IMR-90 (cell line): ENCODE data around the gene EDIL3. TPM values are rescaled to one million over a fixed set of nuclear protein-coding genes. Genes with fewer than 3 reads are reported as not detected.
A peak's percentile ranks its signal among the peaks of the same experiment; 100 is the strongest.

Experiments used
- ATAC-seq: fragments of 200-7000 bp; cut with Tn5 transposase; 2 replicates; pipeline ENCODE4 v1.9.1; 2020; ENCODE audit warnings: low read depth, mild to moderate bottlenecking, moderate library complexity
- BruUV-seq: library from RNA; stranded (reverse); fragments of 400-500 nt; replicated peaks from 2 replicates; lab custom pipeline; 2021; lab: Mats Ljungman, UMichigan
- CTCF ChIA-PET: fragments of 300-600 bp; formaldehyde crosslinking; extraction: SDS; loops from one replicate; lab custom pipeline; 2021; ENCODE audit warnings: antibody characterized with exemption; lab: Yijun Ruan, JAX
- POLR2A ChIA-PET: fragments of 300-600 bp; sonication (Branson Sonifier 250); formaldehyde crosslinking; loops from one replicate; lab custom pipeline; 2022; ENCODE audit warnings: antibody characterized with exemption; ENCODE audit not compliant: unreplicated experiment; lab: Charles Lee
- DNase-seq: peaks from one replicate; pipeline ENCODE4 v3.0.0; 2013
- H2AFZ ChIP-seq: replicated peaks from 2 replicates; pipeline ENCODE3; 2013; ENCODE audit warnings: low read length, mild to moderate bottlenecking; ENCODE audit not compliant: poor library complexity
- H2AK5ac ChIP-seq: 2 replicates; pipeline ENCODE4 v1.6.1; 2013; ENCODE audit warnings: low read depth, low read length, inconsistent platforms
- H2AK9ac ChIP-seq: replicated peaks from 2 replicates; pipeline ENCODE3; 2013; ENCODE audit warnings: mild to moderate bottlenecking, low read depth, low read length, moderate library complexity; ENCODE audit not compliant: poor library complexity
- H2BK120ac ChIP-seq: 2 replicates; pipeline ENCODE4 v1.6.1; 2013; ENCODE audit warnings: low read depth, low read length, inconsistent platforms
- H2BK15ac ChIP-seq: 3 replicates; pipeline ENCODE4 v1.6.1; 2013; ENCODE audit warnings: low read depth, low read length, inconsistent platforms
- H2BK20ac ChIP-seq: 2 replicates; pipeline ENCODE4 v1.6.1; 2013; ENCODE audit warnings: low read depth, mild to moderate bottlenecking, inconsistent platforms, low read length, moderate library complexity
- H2BK5ac ChIP-seq: 2 replicates; pipeline ENCODE4 v1.6.1; 2013; ENCODE audit warnings: mild to moderate bottlenecking, low read depth, low read length, inconsistent platforms; ENCODE audit not compliant: poor library complexity, severe bottlenecking
- H3K14ac ChIP-seq: replicated peaks from 2 replicates; pipeline ENCODE4 v1.6.1; 2013; ENCODE audit warnings: low read depth, low read length, inconsistent platforms
- H3K18ac ChIP-seq: 2 replicates; pipeline ENCODE4 v1.6.1; 2013; ENCODE audit warnings: low read depth, low read length, control low read depth
- H3K23ac ChIP-seq: 2 replicates; pipeline ENCODE4 v1.6.1; 2013; ENCODE audit warnings: low read depth, low read length, inconsistent platforms
- H3K27ac ChIP-seq: 2 replicates; pipeline ENCODE4 v1.5.1; 2013; ENCODE audit warnings: mild to moderate bottlenecking, control low read depth, low read length; ENCODE audit not compliant: insufficient read depth
- H3K27me3 ChIP-seq: 2 replicates; pipeline ENCODE4 v1.6.1; 2013; ENCODE audit warnings: low read length; ENCODE audit not compliant: control insufficient read depth, insufficient read depth
- H3K36me3 ChIP-seq: 2 replicates; pipeline ENCODE4 v1.6.1; 2013; ENCODE audit warnings: low read length, mixed read lengths; ENCODE audit not compliant: control insufficient read depth, insufficient read depth
- H3K4ac ChIP-seq: 2 replicates; pipeline ENCODE4 v1.6.1; 2013; ENCODE audit warnings: low read depth, low read length, inconsistent platforms
- H3K4me1 ChIP-seq: 2 replicates; pipeline ENCODE4 v1.6.1; 2013; ENCODE audit warnings: low read length, mixed read lengths; ENCODE audit not compliant: control insufficient read depth, insufficient read depth
- H3K4me2 ChIP-seq: 2 replicates; pipeline ENCODE4 v1.6.1; 2013; ENCODE audit warnings: low read depth, mild to moderate bottlenecking, control low read depth, low read length, moderate library complexity
- H3K4me3 ChIP-seq: 2 replicates; pipeline ENCODE4 v1.5.1; 2013; ENCODE audit warnings: low read depth, mild to moderate bottlenecking, control low read depth, low read length, moderate library complexity; ENCODE audit not compliant: insufficient read depth
- H3K56ac ChIP-seq: 2 replicates; pipeline ENCODE4 v1.6.1; 2013; ENCODE audit warnings: low read length, inconsistent platforms; ENCODE audit not compliant: insufficient read depth; ENCODE audit errors: extremely low read depth
- H3K79me1 ChIP-seq, 2 experiments: 2 replicates each; pipeline ENCODE4 v1.6.1; 2013; ENCODE audit warnings: low read length in 2 of 2, inconsistent platforms in 1 of 2, low read depth in 1 of 2
- H3K9ac ChIP-seq: 2 replicates; pipeline ENCODE4 v1.6.1; 2013; ENCODE audit warnings: low read depth, low read length, control low read depth
- H3K9me1 ChIP-seq: 2 replicates; pipeline ENCODE4 v1.6.1; 2013; ENCODE audit warnings: low read length, inconsistent platforms; ENCODE audit not compliant: insufficient read depth
- H3K9me3 ChIP-seq: 2 replicates; pipeline ENCODE4 v1.6.1; 2013; ENCODE audit warnings: low read length; ENCODE audit not compliant: control insufficient read depth, insufficient read depth
- H4K20me1 ChIP-seq: 2 replicates; pipeline ENCODE4 v1.6.1; 2013; ENCODE audit warnings: low read length, inconsistent platforms; ENCODE audit not compliant: insufficient read depth
- H4K5ac ChIP-seq: 2 replicates; pipeline ENCODE4 v1.6.1; 2013; ENCODE audit warnings: mild to moderate bottlenecking, low read depth, low read length, control low read depth
- H4K8ac ChIP-seq, 2 experiments: 2 replicates each; pipeline ENCODE4 v1.6.1; 2013; ENCODE audit warnings: low read depth in 2 of 2, low read length in 2 of 2, control low read depth in 1 of 2, inconsistent platforms in 1 of 2
- H4K91ac ChIP-seq: 2 replicates; pipeline ENCODE4 v1.6.1; 2013; ENCODE audit warnings: low read depth, low read length, inconsistent platforms; ENCODE audit not compliant: insufficient read depth
- BHLHE40 ChIP-seq: fragments of 150-350 bp; IDR thresholded peaks from 2 replicates; pipeline ENCODE4 v1.6.1; 2016; ENCODE audit warnings: mild to moderate bottlenecking, low read depth, low read length
- FOS ChIP-seq: fragments of 150-350 bp; IDR thresholded peaks from 2 replicates; pipeline ENCODE4 v1.6.1; 2016; ENCODE audit warnings: low read depth, low read length
- MAFK ChIP-seq: IDR thresholded peaks from 2 replicates; pipeline ENCODE4 v1.6.1; 2012; ENCODE audit warnings: low read depth, low read length, improper control_type of control experiment
- MAZ ChIP-seq: IDR thresholded peaks from 2 replicates; pipeline ENCODE4 v1.6.1; 2012; ENCODE audit warnings: low read depth, mild to moderate bottlenecking, low read length, improper control_type of control experiment, moderate library complexity, borderline replicate concordance
- MXI1 ChIP-seq: IDR thresholded peaks from 2 replicates; pipeline ENCODE4 v1.6.1; 2012; ENCODE audit warnings: low read depth, mild to moderate bottlenecking, low read length, moderate library complexity, borderline replicate concordance
- NFE2L2 ChIP-seq: fragments of 150-350 bp; IDR thresholded peaks from 2 replicates; pipeline ENCODE4 v1.6.1; 2016; ENCODE audit warnings: low read depth, mild to moderate bottlenecking, low read length
- POLR2A ChIP-seq: IDR thresholded peaks from 2 replicates; pipeline ENCODE4 v1.6.1; 2012; ENCODE audit warnings: mild to moderate bottlenecking, low read depth, low read length
- RAD21 ChIP-seq: IDR thresholded peaks from 2 replicates; pipeline ENCODE4 v1.6.1; 2012; ENCODE audit warnings: low read length, improper control_type of control experiment
- RCOR1 ChIP-seq: IDR thresholded peaks from 2 replicates; pipeline ENCODE4 v1.6.1; 2012; ENCODE audit warnings: mild to moderate bottlenecking, low read length, improper control_type of control experiment; ENCODE audit not compliant: insufficient replicate concordance
- RFX5 ChIP-seq: IDR thresholded peaks from 2 replicates; pipeline ENCODE4 v1.8.0; 2012; ENCODE audit warnings: low read depth, mild to moderate bottlenecking, low read length, moderate library complexity
- SMC3 ChIP-seq: fragments of 150-350 bp; IDR thresholded peaks from 2 replicates; pipeline ENCODE4 v1.6.1; 2016; ENCODE audit warnings: low read depth, mild to moderate bottlenecking, antibody characterized with exemption, low read length, moderate library complexity
- WGBS, 2 experiments: methylation state at CpG; one replicate each; pipeline versions ENCODE4 v1.1.5 to v1.1.7; 2013; ENCODE audit warnings: missing lambda C conversion rate in 2 of 2; ENCODE audit not compliant: insufficient read length in 1 of 2; ENCODE audit errors: extremely low coverage in 2 of 2; 5-methylcytosine and 5-hydroxymethylcytosine counted together
- dilution Hi-C: fragments of 300-500 bp; cut with HindIII; formaldehyde crosslinking; loops from one replicate; pipeline ENCODE4 v1.14.3; 2018; ENCODE audit warnings: low sequenced_read_pairs; ENCODE audit not compliant: unreplicated experiment
- in situ Hi-C: fragments of 300-500 bp; cut with MboI; formaldehyde crosslinking; loops from 3 replicates; pipeline ENCODE4 v1.14.3; 2019; ENCODE audit warnings: low sequenced_read_pairs, inconsistent platforms, mixed read lengths
- intact Hi-C: fragments of 100-400 bp; cut with micrococcal nuclease; formaldehyde crosslinking; loops from 2 replicates; pipeline ENCODE4 v1.10.0; 2022
- polyA plus RNA-seq, 3 experiments: library from polyadenylated mRNA; depleted of rRNA; stranded (reverse); fragments of >200 nt; gene quantifications; 2 replicates each; pipeline ENCODE4 v1.2.3, GENCODE V29; 2012; ENCODE audit warnings: low replicate concordance in 1 of 3
- total RNA-seq: library from RNA; depleted of rRNA; stranded (reverse); fragments of >200 nt; gene quantifications from 2 replicates; pipeline ENCODE4 v1.2.3, GENCODE V29; 2012
- TF ChIP-seq, protein P1 (sequence below): fragments of 150-350 bp; IDR thresholded peaks from 2 replicates; pipeline ENCODE4 v1.6.1; 2016; ENCODE audit warnings: low read depth, mild to moderate bottlenecking, low read length, moderate library complexity, borderline replicate concordance
- TF ChIP-seq, protein P2 (sequence below): fragments of 150-350 bp; IDR thresholded peaks from 2 replicates; pipeline ENCODE4 v1.6.1; 2017; ENCODE audit warnings: mild to moderate bottlenecking, antibody characterized with exemption, low read length, low read depth
- TF ChIP-seq, protein P3 (sequence below): conservative IDR thresholded peaks from 2 replicates; pipeline ENCODE4 v1.5.1; 2012; ENCODE audit warnings: mild to moderate bottlenecking, low read depth, low read length, improper control_type of control experiment

Gene EDIL3
- total and polyA plus RNA-seq, 2 of the 4 experiments (the other 2 are of a cell fraction) = 55.5 to 82.8 TPM

DNA sequence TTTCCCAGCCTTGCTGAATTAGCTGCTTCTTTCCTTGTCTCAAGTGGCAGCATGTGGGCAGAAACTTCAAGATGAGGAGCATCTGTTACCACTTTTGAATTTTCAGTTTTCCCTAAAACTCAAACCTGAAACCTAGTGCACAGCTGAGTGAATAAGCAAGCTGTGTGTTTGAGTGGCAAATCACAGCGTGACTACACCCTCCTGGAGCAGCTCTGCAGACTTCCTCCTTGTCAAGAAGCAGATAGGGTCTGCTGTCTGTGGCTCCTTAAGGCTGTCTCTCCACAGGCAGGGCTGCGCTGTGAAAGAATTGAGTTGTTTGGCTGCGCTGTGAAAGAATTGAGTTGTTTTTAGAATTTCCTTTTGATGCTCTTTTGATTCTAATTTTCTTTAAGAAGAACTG lies 484.4 kb downstream of the EDIL3 start:
- no peak overlapping the region; the same call in 1 of the 2 replicates for H3K9ac ChIP-seq
- WGBS, 2 experiments = no CpG with 5 or more reads among the region's 3 CpGs

More for the DNA sequence above, 484.4 kb downstream of the EDIL3 start:
- ATAC-seq = peak; percentile 22; the same call in 1 of the 2 replicates
- Histone ChIP-seq H2BK5ac (peak overlapping the region; percentile 71), H2AK5ac (peak overlapping the region; percentile 56; the same call in 1 of the 2 replicates), H3K4me1 (peaks cover 7% of the 10 kb centered on the region; the same call in 1 of the 2 replicates), H3K9me1 (peaks cover 6% of the 10 kb centered on the region; the same call in 1 of the 2 replicates), H2BK15ac (peak overlapping the region; percentile 57; the same call in 1 of the 3 replicates), H3K27ac (no peak overlapping the region; the same call in 1 of the 2 replicates), H3K9me3 (no peaks in the 10 kb centered on the region), H3K79me1 (no peaks in the 10 kb centered on the region), H2BK120ac (peak overlapping the region; percentile 76), H4K5ac (no peak overlapping the region), H3K14ac (peak overlapping the region; percentile 71; the same call in 1 of the 2 replicates), H3K18ac (peak overlapping the region; percentile 27; the same call in 1 of the 2 replicates), H3K36me3 (no peaks in the 10 kb centered on the region), H3K4ac (peak overlapping the region; percentile 66), H2AK9ac (peak overlapping the region; percentile 45), H4K91ac (peak overlapping the region; percentile 59), H4K8ac (peak overlapping the region in 1 of 2 experiments; percentile 52; a peak in 3 of 4 replicates), H3K4me3 (no peak overlapping the region), H3K27me3 (no peaks in the 10 kb centered on the region), H3K4me2 (no peak overlapping the region), H3K56ac (peak overlapping the region; percentile 43; the same call in 1 of the 2 replicates), H2BK20ac (peak overlapping the region; percentile 86), H2AFZ (peak overlapping the region; percentile 85), H3K23ac (peak overlapping the region; percentile 83), H4K20me1 (no peaks in the 10 kb centered on the region)
- CTCF ChIA-PET = interaction anchor here (0.7 to 1.1 kb wide), 2 partner anchors 9 to 63 kb away, joined by 3 read pairs; no protein-coding TSS in a partner anchor
- POLR2A ChIA-PET = no interaction called here
- BruUV-seq = no TSS peak
- TF ChIP-seq RAD21 (no peak), NFE2L2 (no peak), MAZ (no peak), MXI1 (no peak), POLR2A (no peak), SMC3 (no peak), BHLHE40 (no peak), FOS (no peak), MAFK (no peak), RFX5 (no peak), RCOR1 (no peak)
- TF ChIP-seq, protein P1, sequence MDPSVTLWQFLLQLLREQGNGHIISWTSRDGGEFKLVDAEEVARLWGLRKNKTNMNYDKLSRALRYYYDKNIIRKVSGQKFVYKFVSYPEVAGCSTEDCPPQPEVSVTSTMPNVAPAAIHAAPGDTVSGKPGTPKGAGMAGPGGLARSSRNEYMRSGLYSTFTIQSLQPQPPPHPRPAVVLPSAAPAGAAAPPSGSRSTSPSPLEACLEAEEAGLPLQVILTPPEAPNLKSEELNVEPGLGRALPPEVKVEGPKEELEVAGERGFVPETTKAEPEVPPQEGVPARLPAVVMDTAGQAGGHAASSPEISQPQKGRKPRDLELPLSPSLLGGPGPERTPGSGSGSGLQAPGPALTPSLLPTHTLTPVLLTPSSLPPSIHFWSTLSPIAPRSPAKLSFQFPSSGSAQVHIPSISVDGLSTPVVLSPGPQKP = no peak
- TF ChIP-seq, protein P2, sequence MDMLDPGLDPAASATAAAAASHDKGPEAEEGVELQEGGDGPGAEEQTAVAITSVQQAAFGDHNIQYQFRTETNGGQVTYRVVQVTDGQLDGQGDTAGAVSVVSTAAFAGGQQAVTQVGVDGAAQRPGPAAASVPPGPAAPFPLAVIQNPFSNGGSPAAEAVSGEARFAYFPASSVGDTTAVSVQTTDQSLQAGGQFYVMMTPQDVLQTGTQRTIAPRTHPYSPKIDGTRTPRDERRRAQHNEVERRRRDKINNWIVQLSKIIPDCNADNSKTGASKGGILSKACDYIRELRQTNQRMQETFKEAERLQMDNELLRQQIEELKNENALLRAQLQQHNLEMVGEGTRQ = no peak
- TF ChIP-seq, protein P3, sequence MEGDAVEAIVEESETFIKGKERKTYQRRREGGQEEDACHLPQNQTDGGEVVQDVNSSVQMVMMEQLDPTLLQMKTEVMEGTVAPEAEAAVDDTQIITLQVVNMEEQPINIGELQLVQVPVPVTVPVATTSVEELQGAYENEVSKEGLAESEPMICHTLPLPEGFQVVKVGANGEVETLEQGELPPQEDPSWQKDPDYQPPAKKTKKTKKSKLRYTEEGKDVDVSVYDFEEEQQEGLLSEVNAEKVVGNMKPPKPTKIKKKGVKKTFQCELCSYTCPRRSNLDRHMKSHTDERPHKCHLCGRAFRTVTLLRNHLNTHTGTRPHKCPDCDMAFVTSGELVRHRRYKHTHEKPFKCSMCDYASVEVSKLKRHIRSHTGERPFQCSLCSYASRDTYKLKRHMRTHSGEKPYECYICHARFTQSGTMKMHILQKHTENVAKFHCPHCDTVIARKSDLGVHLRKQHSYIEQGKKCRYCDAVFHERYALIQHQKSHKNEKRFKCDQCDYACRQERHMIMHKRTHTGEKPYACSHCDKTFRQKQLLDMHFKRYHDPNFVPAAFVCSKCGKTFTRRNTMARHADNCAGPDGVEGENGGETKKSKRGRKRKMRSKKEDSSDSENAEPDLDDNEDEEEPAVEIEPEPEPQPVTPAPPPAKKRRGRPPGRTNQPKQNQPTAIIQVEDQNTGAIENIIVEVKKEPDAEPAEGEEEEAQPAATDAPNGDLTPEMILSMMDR = no peak
- dilution Hi-C loops = no loop called here
- peak; percentile 30 for DNase-seq
- intact Hi-C loops = no loop called here
- in situ Hi-C loops = no loop called here
